ENCODE measurements around the gene UNC5B.

Gene UNC5B

GRCh38 chr10:71325267-71325666 lies 112.9 kb downstream of the UNC5B start:
- DNase-seq: no peak

GRCh38 chr10:71326464-71326881 lies 114.1 kb downstream of the UNC5B start:
- no peak for DNase-seq

- DNase-seq: no peak
Measured at GRCh38 chr10:71330789-71331404, 118.5 kb downstream of the UNC5B start.

- DNase-seq: no peak
Measured at GRCh38 chr10:71331736-71332135, 119.4 kb downstream of the UNC5B start.

- no peak for DNase-seq
Measured at GRCh38 chr10:71332466-71332865, 120.1 kb downstream of the UNC5B start.

- no peak for DNase-seq
Measured at GRCh38 chr10:71333129-71333887, 120.9 kb downstream of the UNC5B start.

GRCh38 chr10:71334221-71334791 lies 121.9 kb downstream of the UNC5B start:
- DNase-seq: no peak

GRCh38 chr10:71335173-71335708 lies 122.9 kb downstream of the UNC5B start:
- no peak for DNase-seq

GRCh38 chr10:71336632-71337031 lies 124.3 kb downstream of the UNC5B start:
- DNase-seq: no peak

- DNase-seq: no peak
Measured at GRCh38 chr10:71337219-71337701, 124.9 kb downstream of the UNC5B start.

- no peak for DNase-seq
Measured at GRCh38 chr10:71338728-71339495, 126.5 kb downstream of the UNC5B start.

- DNase-seq: no peak
Measured at GRCh38 chr10:71339796-71340589, 127.6 kb downstream of the UNC5B start.

- no peak for DNase-seq
Measured at GRCh38 chr10:71342573-71343391, 130.4 kb downstream of the UNC5B start.

- no peak for DNase-seq
Measured at GRCh38 chr10:71343392-71343773, 131.0 kb downstream of the UNC5B start.

GRCh38 chr10:71344154-71344925 lies 132.0 kb downstream of the UNC5B start:
- DNase-seq: no peak

- DNase-seq: no peak
Measured at GRCh38 chr10:71344993-71345480, 132.7 kb downstream of the UNC5B start.

GRCh38 chr10:71345694-71346093 lies 133.3 kb downstream of the UNC5B start:
- no peak for DNase-seq

- DNase-seq: no peak
Measured at GRCh38 chr10:71346731-71347130, 134.4 kb downstream of the UNC5B start.

GRCh38 chr10:71347587-71348395 lies 135.4 kb downstream of the UNC5B start:
- DNase-seq: no peak

All from activated T-cell treated with anti-CD3 and anti-CD28 coated beads, Interleukin-2, amount 50 U/mL, for 1 hour (primary cell).